Tibial nerve (tissue), 4 donors: Measurements from ENCODE around the gene CLK1. TPM values are rescaled to one million over a fixed set of nuclear protein-coding genes. Genes with fewer than 3 reads are reported as not detected.
"Not testable (repeated sequence)": the region's sequence is repeated elsewhere in the genome, so short reads cannot be mapped to it uniquely, and the experiment has no call there.

ENCODE experiments used
- DNase-seq, 2 donors: peaks; one replicate each; pipeline ENCODE4 v3.0.0-alpha.2; 2019; ENCODE audit warnings: low spot score in 2 of 2
- H3K27ac ChIP-seq, 4 donors: fragments of 200-600 bp; sonication (generic) in 3 of 4; one replicate each; pipeline ENCODE4 v1.5.1; 2017 to 2019; ENCODE audit warnings: mild to moderate bottlenecking in 1 of 4
- H3K27me3 ChIP-seq, 2 donors: fragments of 200-600 bp; sonication (generic) in 1 of 2; one replicate each; pipeline versions ENCODE4 v1.5.1 to v1.6.0; 2017 to 2019
- H3K36me3 ChIP-seq, 3 donors: fragments of 200-600 bp; sonication (generic); one replicate each; pipeline ENCODE4 v1.5.1; 2018 to 2019
- H3K4me1 ChIP-seq, 4 donors: fragments of 200-600 bp; sonication (generic) in 3 of 4; one replicate each; pipeline ENCODE4 v1.5.1; 2017 to 2019
- H3K4me3 ChIP-seq, 4 donors: fragments of 200-600 bp; sonication (generic) in 3 of 4; one replicate each; pipeline ENCODE4 v1.5.1; 2017 to 2019; ENCODE audit warnings: mild to moderate bottlenecking in 1 of 4, moderate library complexity in 1 of 4
- H3K9me3 ChIP-seq, 4 donors: fragments of 200-600 bp; sonication (generic) in 3 of 4; one replicate each; pipeline ENCODE4 v1.5.1; 2017 to 2019
- CTCF ChIP-seq, 5 experiments: fragments of 200-600 bp in 3 of 5; fragments of 450-650 bp in 2 of 5; sonication (generic) in 3 of 5; IDR thresholded peaks; one replicate each; pipeline ENCODE4 v1.5.1; 2016 to 2019; ENCODE audit warnings: antibody characterized with exemption in 5 of 5, mild to moderate bottlenecking in 3 of 5, moderate library complexity in 2 of 5
- EP300 ChIP-seq, 2 donors: sonication (generic); formaldehyde crosslinking; IDR thresholded peaks; one replicate each; pipeline ENCODE4 v1.6.1; 2017; ENCODE audit warnings: antibody characterized with exemption in 2 of 2, mild to moderate bottlenecking in 1 of 2
- POLR2A ChIP-seq, 2 donors: fragments of 450-650 bp; IDR thresholded peaks; one replicate each; pipeline ENCODE4 v1.6.1; 2017; ENCODE audit warnings: antibody characterized with exemption in 2 of 2, mild to moderate bottlenecking in 2 of 2, moderate library complexity in 2 of 2
- WGBS, 2 donors: methylation state at CpG; one replicate each; pipeline ENCODE4 v1.1.5; 2018; 5-methylcytosine and 5-hydroxymethylcytosine counted together
- total RNA-seq, 4 donors: library from RNA; depleted of rRNA; stranded (reverse); fragments of >200 nt; gene quantifications; one replicate each; pipeline ENCODE4 v1.1.0, GENCODE V29; 2016

The CLK1 gene
- total RNA-seq, 4 donors from 2014 or later = 141 to 336 (median 261) TPM

- H3K36me3 ChIP-seq = peaks cover 0 to 20% (median 0%) of the 10 kb centered on the region in 3 donors
- H3K4me3 ChIP-seq = no peak overlapping the region
- H3K27ac ChIP-seq = no peak overlapping the region
- no peaks in the 10 kb centered on the region for H3K9me3 ChIP-seq
- DNase-seq = no peak
- no peaks in the 10 kb centered on the region for H3K27me3 ChIP-seq
- 90 to 93% methylated on average over 9 of the region's 9 CpGs for WGBS, 2 donors
- TF ChIP-seq CTCF (IDR thresholded peaks at IDR 0.05) = no peak
- no peak for TF ChIP-seq POLR2A (IDR thresholded peaks at IDR 0.05)
- no peak for TF ChIP-seq EP300 (IDR thresholded peaks at IDR 0.05)
- H3K4me1 ChIP-seq = peaks cover 0 to 14% (median 0%) of the 10 kb centered on the region in 4 donors
These were observed 35.7 kb downstream of the CLK1 start for GRCh38 chr2:200828572-200829257.

- WGBS, 2 donors = 77 to 79% methylated on average over 2 of the region's 2 CpGs
- H3K9me3 ChIP-seq = no peaks in the 10 kb centered on the region
- no peak overlapping the region for H3K27ac ChIP-seq
These were observed 36.4 kb downstream of the CLK1 start for GRCh38 chr2:200828104-200828503.

GRCh38 chr2:200821686-200822245 is 42.7 kb downstream of the CLK1 start:
- Histone ChIP-seq H3K4me3 (no peak overlapping the region), H3K36me3 (peaks cover 10 to 73% (median 33%) of the 10 kb centered on the region in 3 donors), H3K9me3 (no peaks in the 10 kb centered on the region), H3K4me1 (peaks cover 0 to 4% (median 0%) of the 10 kb centered on the region in 4 donors), H3K27me3 (no peaks in the 10 kb centered on the region), H3K27ac (no peak overlapping the region)
- TF ChIP-seq EP300 (IDR thresholded peaks at IDR 0.05) (no peak), POLR2A (IDR thresholded peaks at IDR 0.05) (no peak), CTCF (IDR thresholded peaks at IDR 0.05) (no peak)
- 82 to 84% methylated on average over 6 of the region's 6 CpGs for WGBS, 2 donors
- DNase-seq = no peak

More at GRCh38 chr2:200828104-200828503, 36.4 kb downstream of the CLK1 start:
- TF ChIP-seq EP300 (IDR thresholded peaks at IDR 0.05) = no peak
- TF ChIP-seq CTCF (IDR thresholded peaks at IDR 0.05) = no peak
- no peak for TF ChIP-seq POLR2A (IDR thresholded peaks at IDR 0.05)
- Histone ChIP-seq H3K4me3 (no peak overlapping the region), H3K36me3 (peaks cover 0 to 21% (median 0%) of the 10 kb centered on the region in 3 donors), H3K27me3 (no peaks in the 10 kb centered on the region), H3K4me1 (peaks cover 0 to 14% (median 0%) of the 10 kb centered on the region in 4 donors)
- DNase-seq = no peak

GRCh38 chr2:200820573-200821234 is 43.8 kb downstream of the CLK1 start:
- DNase-seq = no peak
- peaks cover 10 to 83% (median 40%) of the 10 kb centered on the region in 3 donors for H3K36me3 ChIP-seq

GRCh38 chr2:200818732-200819131 is 45.7 kb downstream of the CLK1 start:
- DNase-seq, H3K9me3 ChIP-seq, H3K4me3 ChIP-seq, H3K27me3 ChIP-seq, H3K27ac ChIP-seq: not testable (repeated sequence)
- 82 to 84% methylated on average over 3 of the region's 3 CpGs for WGBS, 2 donors
- peaks cover 10 to 83% (median 49%) of the 10 kb centered on the region in 3 donors for H3K36me3 ChIP-seq
- peaks cover 0 to 29% (median 8%) of the 10 kb centered on the region in 4 donors for H3K4me1 ChIP-seq

More at GRCh38 chr2:200820573-200821234, 43.8 kb downstream of the CLK1 start:
- TF ChIP-seq CTCF (IDR thresholded peaks at IDR 0.05) (no peak), EP300 (IDR thresholded peaks at IDR 0.05) (no peak), POLR2A (IDR thresholded peaks at IDR 0.05) (no peak)
- no peaks in the 10 kb centered on the region for H3K9me3 ChIP-seq
- H3K4me3 ChIP-seq = no peak overlapping the region
- peaks cover 0 to 9% (median 0%) of the 10 kb centered on the region in 4 donors for H3K4me1 ChIP-seq
- WGBS, 2 donors = 95% methylated on average over 5 of the region's 5 CpGs
- no peak overlapping the region for H3K27ac ChIP-seq
- H3K27me3 ChIP-seq = no peaks in the 10 kb centered on the region
